B cell (primary cell): ENCODE measurements around the gene SEC62. TPM values are rescaled to one million over a fixed set of nuclear protein-coding genes. Genes with fewer than 3 reads are reported as not detected.

ENCODE experiments used
- polyA plus RNA-seq: library from polyadenylated mRNA; depleted of rRNA; stranded (reverse); fragments of >200 nt; gene quantifications from 2 replicates; pipeline ENCODE4 v1.2.3, GENCODE V29; 2012
- total RNA-seq, 2 donors: library from RNA; stranded (reverse); fragments of 120-200 nt in 1 of 2; gene quantifications; 1 replicate in 1 of 2; 2 replicates in 1 of 2; pipeline versions ENCODE4 v1.2.3 to v1.2.4, GENCODE V29; 2013 to 2022

Gene SEC62
- total and polyA plus RNA-seq, 2 donors (not counting 1 experiment from before 2014, with no cell fraction given), result 40.3 to 166 TPM

Other genes starting within 250 kb of the SEC62 start
- gene TERC, start 201.7 kb upstream of the SEC62 start, total RNA-seq, result 10.6 and 12.5 TPM in 2 replicates
- 1.3 and 1.5 TPM in 2 replicates for gene TERC, start 201.7 kb upstream of the SEC62 start, polyA plus RNA-seq
- 0.15 and 0.37 TPM in 2 replicates for gene ACTRT3, start 197.2 kb upstream of the SEC62 start, total RNA-seq
- 0.12 and 0.18 TPM in 2 replicates for gene ACTRT3, start 197.2 kb upstream of the SEC62 start, polyA plus RNA-seq
- gene MYNN, start 193.4 kb upstream of the SEC62 start, total RNA-seq, result 24.0 and 25.5 TPM in 2 replicates
- 14.7 and 18.2 TPM in 2 replicates for gene MYNN, start 193.4 kb upstream of the SEC62 start, polyA plus RNA-seq
- gene LRRIQ4, start 153.9 kb upstream of the SEC62 start, total RNA-seq, result 0.53 and 0.71 TPM in 2 replicates
- gene LRRIQ4, start 153.9 kb upstream of the SEC62 start, polyA plus RNA-seq, result 0.04 TPM in 1 of 2 replicates, not detected in the other
- 7.1 and 11.8 TPM in 2 replicates for gene LRRC34, start 153.9 kb upstream of the SEC62 start, total RNA-seq
- 2.5 and 3.5 TPM in 2 replicates for gene LRRC34, start 153.9 kb upstream of the SEC62 start, polyA plus RNA-seq
- gene LRRC31, start 96.9 kb upstream of the SEC62 start, total RNA-seq, result not detected in 2 replicates
- gene LRRC31, start 96.9 kb upstream of the SEC62 start, polyA plus RNA-seq, result not detected in 2 replicates
- gene SAMD7, start 55.2 kb upstream of the SEC62 start, total RNA-seq, result 0.12 TPM in 1 of 2 replicates, not detected in the other
- not detected in 2 replicates for gene SAMD7, start 55.2 kb upstream of the SEC62 start, polyA plus RNA-seq
- gene GPR160, start 71.2 kb downstream of the SEC62 start, total RNA-seq, result 17.5 and 17.7 TPM in 2 replicates
- gene GPR160, start 71.2 kb downstream of the SEC62 start, polyA plus RNA-seq, result 16.4 and 17.4 TPM in 2 replicates
- gene PHC3, start 214.9 kb downstream of the SEC62 start, total RNA-seq, result 159 and 165 TPM in 2 replicates
- gene PHC3, start 214.9 kb downstream of the SEC62 start, polyA plus RNA-seq, result 42.7 and 51.8 TPM in 2 replicates